HepG2 (cell line): ENCODE measurements around the gene TTLL8. TPM values are rescaled to one million over a fixed set of nuclear protein-coding genes. Genes with fewer than 3 reads are reported as not detected.

ENCODE experiments used
- ATAC-seq: fragments of 200-7000 bp; cut with Tn5 transposase; 3 replicates; pipeline ENCODE4 v1.9.1; 2020; ENCODE audit warnings: mild to moderate bottlenecking, moderate library complexity
- BruUV-seq: library from RNA; stranded (reverse); fragments of 400-500 nt; replicated peaks from 2 replicates; lab custom pipeline; 2021; lab: Mats Ljungman, UMichigan
- CTCF ChIA-PET: fragments of 300-600 bp; formaldehyde crosslinking; extraction: SDS; loops from one replicate; lab custom pipeline; 2021; ENCODE audit warnings: low total read pairs, inconsistent platforms, low intra/inter-chr PET ratio; lab: Yijun Ruan, JAX
- POLR2A ChIA-PET: fragments of 350-600 bp; sonication (Branson Sonifier 250); formaldehyde crosslinking; loops from one replicate; lab custom pipeline; 2020; ENCODE audit warnings: antibody characterized with exemption, inconsistent platforms; lab: Yijun Ruan, JAX
- DNase-seq: peaks from one replicate; pipeline ENCODE4 v3.0.0-alpha.2; 2015; ENCODE audit warnings: low spot score
- FAIRE-seq: peaks from 3 replicates; lab custom pipeline; 2011; peaks lifted over from hg19 to GRCh38; lab: Jason Lieb, UNC
- H2AFZ ChIP-seq: one replicate; pipeline ENCODE4 v1.6.1; 2011; ENCODE audit warnings: low read length, inconsistent platforms
- H3K27ac ChIP-seq: fragments of 300-600 bp; 3 replicates; pipeline ENCODE4 v1.8.0; 2011; ENCODE audit warnings: mixed run types, mild to moderate bottlenecking, mixed read lengths, low read length, inconsistent platforms; ENCODE audit not compliant: insufficient read depth; ENCODE audit errors: extremely low read length
- H3K27me3 ChIP-seq, 2 experiments: fragments of 200-600 bp in 1 of 2; 2 replicates in 1 of 2; 3 replicates in 1 of 2; pipeline versions ENCODE4 v1.6.0 to v1.8.0; 2011; ENCODE audit warnings: low read length in 2 of 2, mild to moderate bottlenecking in 2 of 2, moderate library complexity in 2 of 2, inconsistent platforms in 1 of 2; ENCODE audit not compliant: insufficient read depth in 2 of 2, control insufficient read depth in 1 of 2
- H3K36me3 ChIP-seq, 2 experiments: fragments of 200-600 bp in 1 of 2; replicated peaks in 1 of 2; 2 replicates in 1 of 2; 3 replicates in 1 of 2; pipeline versions ENCODE4 v1.5.1 to v1.8.0; 2011; ENCODE audit warnings: low read length in 2 of 2, inconsistent platforms in 1 of 2; ENCODE audit not compliant: insufficient read depth in 2 of 2, control insufficient read depth in 1 of 2
- H3K4me1 ChIP-seq: 2 replicates; pipeline ENCODE4 v1.5.1; 2012; ENCODE audit warnings: low read length, inconsistent platforms; ENCODE audit not compliant: insufficient read depth
- H3K4me2 ChIP-seq: 2 replicates; pipeline ENCODE4 v1.6.0; 2011; ENCODE audit warnings: low read depth, low read length, inconsistent platforms
- H3K4me3 ChIP-seq, 3 experiments: fragments of 200-600 bp in 1 of 3; sonication (generic), shearing (Covaris generic) in 1 of 3; replicated peaks in 1 of 3; 2 replicates each; pipeline ENCODE4 v1.5.1; 2011 to 2016; ENCODE audit warnings: low read length in 3 of 3, inconsistent platforms in 2 of 3, low read depth in 2 of 3, mild to moderate bottlenecking in 2 of 3, control low read depth in 1 of 3, mixed read lengths in 1 of 3; ENCODE audit not compliant: insufficient read depth in 1 of 3
- H3K79me2 ChIP-seq: one replicate; pipeline ENCODE4 v1.6.1; 2011; ENCODE audit warnings: low read length, inconsistent platforms; ENCODE audit not compliant: insufficient read depth
- H3K9ac ChIP-seq: 2 replicates; pipeline ENCODE4 v1.6.0; 2011; ENCODE audit warnings: mild to moderate bottlenecking, low read depth, low read length, inconsistent platforms; ENCODE audit not compliant: insufficient read depth
- H3K9me3 ChIP-seq: 2 replicates; pipeline ENCODE4 v1.5.1; 2012; ENCODE audit warnings: mild to moderate bottlenecking, low read length
- H4K20me1 ChIP-seq: 2 replicates; pipeline ENCODE4 v1.6.0; 2011; ENCODE audit warnings: inconsistent platforms, mild to moderate bottlenecking, low read length, moderate library complexity; ENCODE audit not compliant: insufficient read depth
- FOXK2 ChIP-seq: fragments of 450-650 bp; IDR thresholded peaks from 2 replicates; pipeline ENCODE4 v1.6.1; 2016
- GFI1 ChIP-seq: sonication (generic); formaldehyde crosslinking; IDR thresholded peaks from 2 replicates; pipeline ENCODE4 v1.5.0; 2020; ENCODE audit warnings: missing genetic modification reagents, mild to moderate bottlenecking, borderline replicate concordance
- GPN1 ChIP-seq: sonication (generic); formaldehyde crosslinking; IDR thresholded peaks from 2 replicates; pipeline ENCODE4 v1.5.1; 2020; ENCODE audit warnings: missing genetic modification reagents, borderline replicate concordance
- MAFK ChIP-seq, 2 experiments: IDR thresholded peaks in 1 of 2; conservative IDR thresholded peaks in 1 of 2; 2 replicates each; pipeline ENCODE4 v1.6.1; 2011; ENCODE audit warnings: improper control_type of control experiment in 2 of 2, low read length in 2 of 2
- MNT ChIP-seq: fragments of 450-650 bp; IDR thresholded peaks from 2 replicates; pipeline ENCODE4 v1.6.1; 2016
- NFATC3 ChIP-seq: sonication (generic); formaldehyde crosslinking; IDR thresholded peaks from 2 replicates; pipeline ENCODE4 v1.5.1; 2020; ENCODE audit warnings: mild to moderate bottlenecking, missing genetic modification reagents
- PCBP1 ChIP-seq: fragments of 200-400 bp; formaldehyde crosslinking; IDR thresholded peaks from 2 replicates; pipeline ENCODE4 v1.6.1; 2017; ENCODE audit warnings: mild to moderate bottlenecking, low read depth, low read length, borderline replicate concordance
- RFX3 ChIP-seq: IDR thresholded peaks from 2 replicates; pipeline ENCODE4 v1.6.1; 2016; ENCODE audit warnings: missing biosample characterization, missing genetic modification reagents
- XRCC5 ChIP-seq: fragments of 200-400 bp; formaldehyde crosslinking; optimal IDR thresholded peaks from 2 replicates; pipeline ENCODE3; 2017; ENCODE audit warnings: mild to moderate bottlenecking, low read length
- YEATS2 ChIP-seq: sonication (generic); formaldehyde crosslinking; IDR thresholded peaks from 2 replicates; pipeline ENCODE4 v1.4.0; 2020; ENCODE audit warnings: missing genetic modification reagents, borderline replicate concordance
- ZNF251 ChIP-seq: sonication (generic); formaldehyde crosslinking; IDR thresholded peaks from 2 replicates; pipeline ENCODE4 v1.9.0; 2021; ENCODE audit warnings: mild to moderate bottlenecking, missing genetic modification reagents
- ZNF263 ChIP-seq: sonication (generic); formaldehyde crosslinking; IDR thresholded peaks from 2 replicates; pipeline ENCODE4 v1.4.0; 2020; ENCODE audit warnings: missing genetic modification reagents
- ZNF660 ChIP-seq: sonication (generic); formaldehyde crosslinking; IDR thresholded peaks from 2 replicates; pipeline ENCODE4 v1.5.1; 2020; ENCODE audit warnings: mild to moderate bottlenecking, low read depth, missing genetic modification reagents, borderline replicate concordance
- ZNF816 ChIP-seq: sonication (generic); formaldehyde crosslinking; IDR thresholded peaks from 2 replicates; pipeline ENCODE4 v1.8.0; 2022; ENCODE audit warnings: missing genetic modification reagents, mild to moderate bottlenecking, borderline replicate concordance
- WGBS: methylation state at CpG from one replicate; pipeline ENCODE4 v1.1.6; 2017; ENCODE audit warnings: low lambda C conversion rate; 5-methylcytosine and 5-hydroxymethylcytosine counted together
- in situ Hi-C: cut with HindIII; loops from 2 replicates; pipeline ENCODE4 v1.10.0; 2017; ENCODE audit warnings: low pct_unique_long_range_greater_than_20kb; ENCODE audit not compliant: extremely low pct_ligation_motif_present
- intact Hi-C: fragments of 100-400 bp; cut with micrococcal nuclease; formaldehyde crosslinking; loops from one replicate; pipeline ENCODE4 v1.10.0; 2022; ENCODE audit not compliant: unreplicated experiment
- polyA plus RNA-seq, 8 experiments: library from polyadenylated mRNA; depleted of rRNA in 3 of 8; stranded (reverse) in 7 of 8; unstranded in 1 of 8; fragments of >200 nt; fragmentation: Illumina TruSeq in 4 of 8; extraction: Trizol in 4 of 8; gene quantifications; 2 replicates each; pipeline versions ENCODE4 v1.2.1 to v1.2.3, GENCODE V29; 2011 to 2016; ENCODE audit warnings: low read depth in 4 of 8, missing spikeins in 1 of 8, mixed read lengths in 1 of 8; ENCODE audit not compliant: insufficient read depth in 1 of 8
- total RNA-seq, 5 experiments: library from RNA; depleted of rRNA; stranded (reverse); fragments of >200 nt; fragmentation: Illumina TruSeq; extraction: Trizol; gene quantifications; 2 replicates each; pipeline ENCODE4 v1.2.3, GENCODE V29; 2016; ENCODE audit warnings: low read depth in 1 of 5

The TTLL8 gene
- total and polyA plus RNA-seq, 2 of the 13 experiments (the other 11 are each of a cell fraction or from before 2014, with no cell fraction given), result not detected

GRCh38 chr22:50000587-50001387 lies 57.3 kb downstream of the TTLL8 start:
- POLR2A ChIA-PET, result no interaction called here

More at GRCh38 chr22:50000587-50001387, 57.3 kb downstream of the TTLL8 start:
- ATAC-seq (no peak; the same call in 2 of the 3 replicates), DNase-seq (no peak), FAIRE-seq (no peak)
- no peaks in the 10 kb centered on the region for H3K9me3 ChIP-seq
- H4K20me1 ChIP-seq, result no peaks in the 10 kb centered on the region
- in situ Hi-C loops (no loop called here), intact Hi-C loops (no loop called here)
- H3K27ac ChIP-seq, result no peak overlapping the region
- H3K9ac ChIP-seq, result no peak overlapping the region
- TF ChIP-seq ZNF816 (no peak), XRCC5 (no peak), RFX3 (no peak), ZNF263 (CRISPR knock-in tag) (no peak), PCBP1 (no peak), ZNF251 (CRISPR knock-in tag) (no peak), MAFK (conservative IDR thresholded peaks at IDR 0.05 in 1 of 2, IDR thresholded peaks at IDR 0.05 in 1 of 2; ENCODE audit: low read length in 2 of 2) (no peak), GFI1 (CRISPR knock-in tag) (no peak), FOXK2 (no peak), NFATC3 (CRISPR knock-in tag) (no peak), ZNF660 (CRISPR knock-in tag) (no peak), GPN1 (CRISPR knock-in tag) (no peak), YEATS2 (CRISPR knock-in tag) (no peak), MNT (no peak)
- H3K79me2 ChIP-seq, result no peaks in the 10 kb centered on the region
- no peak overlapping the region for H3K4me3 ChIP-seq
- H3K4me1 ChIP-seq, result peaks cover under 1% of the 10 kb centered on the region; the same call in 1 of the 2 replicates
- BruUV-seq, result no TSS peak
- no peak overlapping the region for H2AFZ ChIP-seq
- CTCF ChIA-PET, result no interaction called here
- WGBS, result 74% methylated on average over 18 of the region's 32 CpGs
- H3K27me3 ChIP-seq, result peaks cover 6 to 12% of the 10 kb centered on the region in 2 experiments; a peak in 3 of 5 replicates
- no peaks in the 10 kb centered on the region for H3K36me3 ChIP-seq
- no peak overlapping the region for H3K4me2 ChIP-seq
